ENCODE measurements around the gene CST3.
"Not testable (repeated sequence)": the region's sequence is repeated elsewhere in the genome, so short reads cannot be mapped to it uniquely, and the experiment has no call there.

The CST3 gene

DNA sequence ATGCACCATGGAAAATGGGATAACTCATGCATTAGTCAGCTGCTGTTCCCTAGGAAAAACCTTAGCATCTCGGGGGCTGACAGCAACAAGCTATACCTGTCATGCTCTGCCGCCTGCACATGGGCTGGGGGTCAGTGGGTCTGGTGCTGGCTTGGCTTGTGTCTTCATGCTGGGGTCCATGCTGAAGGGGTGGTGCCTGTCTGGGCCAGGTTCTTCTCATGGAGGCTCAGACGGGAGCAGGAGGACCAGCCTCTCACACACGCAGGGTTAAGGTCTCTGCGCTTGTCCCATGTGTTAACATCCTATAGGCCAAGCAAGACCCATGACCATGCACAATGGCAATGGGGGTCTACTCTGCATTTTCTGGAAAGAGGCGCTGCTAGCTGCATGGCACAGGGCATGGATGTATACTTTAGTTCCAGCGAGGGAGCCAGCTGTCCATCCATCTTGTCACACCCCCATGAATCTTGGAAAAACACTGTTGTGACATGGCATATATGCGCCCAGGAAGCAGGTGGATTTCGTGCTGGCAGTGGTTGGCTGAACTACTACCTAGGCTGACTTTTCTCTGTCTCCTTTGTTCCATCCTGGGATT lies 24.6 kb upstream of the CST3 start:
- Histone ChIP-seq H3K27me3 (ENCODE audit: control insufficient read depth in 1 of 2, insufficient read depth in 2 of 2, low read length in 2 of 2) (no peaks in the 10 kb centered on the region), H3K27ac (ENCODE audit: low read length) (no peak overlapping the region), H3K9me3 (ENCODE audit: control insufficient read depth in 2 of 2, low read length in 2 of 2) (no peaks in the 10 kb centered on the region), H3K36me3 (ENCODE audit: control insufficient read depth in 2 of 2, insufficient read depth in 2 of 2, low read length in 2 of 2) (no peaks in the 10 kb centered on the region), H3K4me3 (ENCODE audit: low read length in 2 of 2) (no peak overlapping the region), H3K9ac (ENCODE audit: low read length in 2 of 2) (no peak overlapping the region), H3K4me1 (ENCODE audit: control insufficient read depth, insufficient read depth, low read length) (peaks cover 6% of the 10 kb centered on the region)

DNA sequence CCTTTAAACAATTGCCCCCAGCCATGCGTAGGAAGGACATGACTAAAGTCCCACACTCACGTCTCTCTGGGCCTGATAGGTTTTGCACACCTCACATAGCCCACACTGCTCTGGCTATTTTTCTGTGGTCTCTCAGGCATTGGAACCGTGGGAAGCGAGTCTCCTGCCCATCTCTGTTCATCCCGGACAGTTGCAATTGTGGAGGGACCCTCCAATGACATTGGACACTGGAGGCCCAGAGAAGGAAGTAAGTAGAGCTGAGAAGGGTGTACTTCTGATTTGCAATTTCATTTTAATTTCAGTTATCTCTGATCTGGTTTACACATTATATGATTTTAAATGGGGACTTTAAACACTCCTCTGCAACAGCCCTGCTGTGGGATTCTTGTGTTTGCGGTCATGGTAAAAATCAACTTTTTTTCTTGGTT lies 23.3 kb upstream of the CST3 start:
- H3K27me3 ChIP-seq (ENCODE audit: control insufficient read depth in 1 of 2, insufficient read depth in 2 of 2, low read length in 2 of 2) = no peaks in the 10 kb centered on the region
- no peak overlapping the region for H3K9ac ChIP-seq (ENCODE audit: low read length in 2 of 2)
- H3K27ac ChIP-seq (ENCODE audit: low read length) = no peak overlapping the region
- no peak overlapping the region for H3K4me3 ChIP-seq (ENCODE audit: low read length in 2 of 2)
- H3K4me1 ChIP-seq (ENCODE audit: control insufficient read depth, insufficient read depth, low read length) = peaks cover 8% of the 10 kb centered on the region
- H3K9me3 ChIP-seq (ENCODE audit: control insufficient read depth in 2 of 2, low read length in 2 of 2) = no peaks in the 10 kb centered on the region
- no peaks in the 10 kb centered on the region for H3K36me3 ChIP-seq (ENCODE audit: control insufficient read depth in 2 of 2, insufficient read depth in 2 of 2, low read length in 2 of 2)

DNA sequence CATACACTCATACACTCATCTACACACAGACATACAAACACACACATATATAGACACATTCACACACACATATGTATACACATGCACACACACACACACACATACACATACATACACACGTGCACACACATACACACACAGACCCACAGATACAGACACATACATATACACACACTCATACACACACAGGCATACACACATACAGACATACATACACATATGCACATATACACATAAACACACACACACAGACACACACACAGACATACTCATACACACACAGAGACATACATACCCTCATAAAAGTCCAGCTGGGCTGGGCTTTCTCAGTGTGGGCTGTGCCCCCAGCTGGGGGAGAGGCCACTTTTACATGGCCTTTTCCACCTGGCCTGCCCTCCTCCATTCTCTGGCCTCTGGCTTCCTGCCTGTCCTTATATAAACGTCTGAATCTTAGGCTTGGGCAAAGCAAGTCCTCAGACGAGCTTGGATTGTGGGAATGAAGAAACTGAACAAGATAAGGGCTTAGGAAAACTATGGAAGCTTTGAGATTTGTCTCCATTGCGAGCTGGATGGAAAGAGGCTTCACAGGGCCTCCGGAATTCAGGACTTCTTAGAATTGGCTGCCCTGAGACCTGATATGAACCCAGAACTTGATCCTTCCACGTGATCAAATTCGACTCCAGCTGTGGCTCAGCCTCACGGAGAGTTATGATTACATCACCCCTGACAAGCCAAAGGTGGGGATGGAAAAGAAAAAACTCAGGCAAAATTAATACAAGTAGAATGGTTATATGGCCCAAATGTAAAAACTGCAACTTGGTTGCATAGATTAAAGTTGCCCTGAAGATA lies 22.5 kb upstream of the CST3 start:
- Histone ChIP-seq H3K9ac (ENCODE audit: low read length in 2 of 2) (peak overlapping the region in 1 of 2 donors; percentile 0), H3K36me3 (ENCODE audit: control insufficient read depth in 2 of 2, insufficient read depth in 2 of 2, low read length in 2 of 2) (no peaks in the 10 kb centered on the region), H3K4me1 (ENCODE audit: control insufficient read depth, insufficient read depth, low read length) (peaks cover 16% of the 10 kb centered on the region), H3K27ac (ENCODE audit: low read length) (peak overlapping the region; percentile 56), H3K9me3 (ENCODE audit: control insufficient read depth in 2 of 2, low read length in 2 of 2) (no peaks in the 10 kb centered on the region), H3K27me3 (ENCODE audit: control insufficient read depth in 1 of 2, insufficient read depth in 2 of 2, low read length in 2 of 2) (no peaks in the 10 kb centered on the region), H3K4me3 (ENCODE audit: low read length in 2 of 2) (peak overlapping the region in 1 of 2 donors; percentile 4)

DNA sequence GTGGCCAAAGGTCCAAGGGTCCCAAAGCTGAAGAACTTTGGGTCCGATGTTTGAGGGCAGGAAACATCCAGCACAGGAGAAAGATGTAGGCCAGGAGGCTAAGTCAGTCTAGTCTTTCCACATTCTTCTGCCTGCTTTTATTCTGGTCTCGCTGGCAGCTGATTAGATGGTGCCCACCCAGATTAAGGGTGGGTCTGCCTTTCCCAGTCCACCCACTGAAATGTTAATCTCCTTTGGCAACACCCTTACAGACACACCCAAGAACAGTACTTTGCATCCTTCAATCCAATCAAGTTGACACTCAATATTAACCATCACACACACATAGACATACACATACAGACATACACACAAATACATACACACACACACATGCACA lies 21.8 kb upstream of the CST3 start:
- peaks cover 20% of the 10 kb centered on the region for H3K4me1 ChIP-seq (ENCODE audit: control insufficient read depth, insufficient read depth, low read length)
- H3K27ac ChIP-seq (ENCODE audit: low read length); H3K4me3 ChIP-seq (ENCODE audit: low read length in 2 of 2); H3K27me3 ChIP-seq (ENCODE audit: control insufficient read depth in 1 of 2, insufficient read depth in 2 of 2, low read length in 2 of 2); H3K36me3 ChIP-seq (ENCODE audit: control insufficient read depth in 2 of 2, insufficient read depth in 2 of 2, low read length in 2 of 2); H3K9me3 ChIP-seq (ENCODE audit: control insufficient read depth in 2 of 2, low read length in 2 of 2); H3K9ac ChIP-seq (ENCODE audit: low read length in 2 of 2): not testable (repeated sequence)

DNA sequence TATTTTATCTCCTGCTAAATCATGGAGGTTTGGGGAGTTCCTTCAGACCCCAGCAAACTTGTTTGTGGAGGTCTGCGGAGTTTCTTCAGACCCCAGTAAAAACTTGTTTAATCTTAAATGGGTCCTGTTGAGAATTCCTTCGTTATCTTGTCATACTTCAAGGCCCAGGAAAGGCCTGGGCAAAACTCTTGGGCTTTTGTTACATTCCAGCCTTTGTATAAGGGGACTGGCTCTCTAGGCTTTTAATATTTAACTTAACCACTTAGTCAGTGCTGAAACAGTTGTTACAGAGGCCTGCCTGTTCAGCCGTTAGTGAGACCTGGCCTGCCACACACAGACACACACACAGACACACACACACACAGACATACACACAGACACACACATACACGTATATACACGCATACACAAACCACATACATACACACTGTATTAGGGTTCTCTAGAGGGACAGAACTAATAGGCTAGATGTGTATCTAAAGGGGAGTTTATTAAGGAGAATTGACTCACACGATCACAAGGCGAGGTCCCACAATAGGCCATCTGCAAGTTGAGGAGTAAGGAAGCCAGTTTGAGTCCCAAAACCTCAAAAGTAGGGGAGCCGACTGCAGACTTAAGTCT lies 21.3 kb upstream of the CST3 start:
- Histone ChIP-seq H3K9ac (ENCODE audit: low read length in 2 of 2) (no peak overlapping the region), H3K9me3 (ENCODE audit: control insufficient read depth in 2 of 2, low read length in 2 of 2) (no peaks in the 10 kb centered on the region), H3K4me1 (ENCODE audit: control insufficient read depth, insufficient read depth, low read length) (peaks cover 25% of the 10 kb centered on the region), H3K4me3 (ENCODE audit: low read length in 2 of 2) (no peak overlapping the region), H3K27ac (ENCODE audit: low read length) (no peak overlapping the region), H3K27me3 (ENCODE audit: control insufficient read depth in 1 of 2, insufficient read depth in 2 of 2, low read length in 2 of 2) (no peaks in the 10 kb centered on the region), H3K36me3 (ENCODE audit: control insufficient read depth in 2 of 2, insufficient read depth in 2 of 2, low read length in 2 of 2) (no peaks in the 10 kb centered on the region)

DNA sequence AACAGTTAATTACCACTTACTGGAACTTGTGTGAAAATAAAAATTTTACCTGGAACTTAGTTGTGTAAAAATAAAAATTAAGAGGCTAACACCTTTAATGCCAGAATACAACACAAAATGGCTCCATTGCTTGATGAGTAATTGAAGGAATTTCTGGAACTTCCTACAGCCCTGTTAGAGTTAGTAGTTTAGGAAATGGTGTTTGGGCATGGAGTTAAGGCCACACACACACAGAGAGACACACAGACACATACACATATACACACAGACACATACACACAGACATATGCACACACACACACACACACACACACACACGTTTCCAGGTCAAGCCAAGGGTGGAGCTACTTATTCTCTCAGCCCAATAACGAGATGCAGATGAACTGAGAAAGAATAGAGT lies 20.6 kb upstream of the CST3 start:
- Histone ChIP-seq H3K9ac (ENCODE audit: low read length in 2 of 2) (no peak overlapping the region), H3K4me1 (ENCODE audit: control insufficient read depth, insufficient read depth, low read length) (peaks cover 32% of the 10 kb centered on the region)

DNA sequence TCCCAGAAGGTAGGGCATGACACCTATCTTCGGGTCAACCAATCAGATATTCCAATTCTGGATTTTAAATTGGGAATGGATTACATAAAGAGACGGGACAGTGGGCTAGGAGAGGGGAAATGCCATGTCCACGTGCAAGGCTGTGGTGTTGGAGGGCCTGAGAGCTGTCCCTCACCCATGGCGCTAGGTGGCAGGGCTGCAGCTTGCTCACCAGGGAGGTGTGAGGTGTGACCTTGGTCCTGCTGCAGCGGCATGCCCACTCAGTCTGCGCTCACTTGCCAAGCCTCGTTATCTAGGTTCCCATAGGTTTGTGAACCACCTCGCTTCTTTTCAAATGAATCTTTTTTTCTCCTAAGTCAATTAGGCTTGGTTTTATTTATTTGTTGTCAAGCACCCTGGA lies 19.4 kb upstream of the CST3 start:
- Histone ChIP-seq H3K4me1 (ENCODE audit: control insufficient read depth, insufficient read depth, low read length) (peaks cover 33% of the 10 kb centered on the region), H3K4me3 (ENCODE audit: low read length in 2 of 2) (no peak overlapping the region), H3K36me3 (ENCODE audit: control insufficient read depth in 2 of 2, insufficient read depth in 2 of 2, low read length in 2 of 2) (no peaks in the 10 kb centered on the region), H3K9ac (ENCODE audit: low read length in 2 of 2) (no peak overlapping the region), H3K27ac (ENCODE audit: low read length) (no peak overlapping the region), H3K27me3 (ENCODE audit: control insufficient read depth in 1 of 2, insufficient read depth in 2 of 2, low read length in 2 of 2) (no peaks in the 10 kb centered on the region), H3K9me3 (ENCODE audit: control insufficient read depth in 2 of 2, low read length in 2 of 2) (no peaks in the 10 kb centered on the region)

More for the DNA sequence above, 20.6 kb upstream of the CST3 start:
- no peak overlapping the region for H3K4me3 ChIP-seq (ENCODE audit: low read length in 2 of 2)
- H3K36me3 ChIP-seq (ENCODE audit: control insufficient read depth in 2 of 2, insufficient read depth in 2 of 2, low read length in 2 of 2) = no peaks in the 10 kb centered on the region
- H3K27me3 ChIP-seq (ENCODE audit: control insufficient read depth in 1 of 2, insufficient read depth in 2 of 2, low read length in 2 of 2) = no peaks in the 10 kb centered on the region
- no peaks in the 10 kb centered on the region for H3K9me3 ChIP-seq (ENCODE audit: control insufficient read depth in 2 of 2, low read length in 2 of 2)
- H3K27ac ChIP-seq (ENCODE audit: low read length) = no peak overlapping the region

DNA sequence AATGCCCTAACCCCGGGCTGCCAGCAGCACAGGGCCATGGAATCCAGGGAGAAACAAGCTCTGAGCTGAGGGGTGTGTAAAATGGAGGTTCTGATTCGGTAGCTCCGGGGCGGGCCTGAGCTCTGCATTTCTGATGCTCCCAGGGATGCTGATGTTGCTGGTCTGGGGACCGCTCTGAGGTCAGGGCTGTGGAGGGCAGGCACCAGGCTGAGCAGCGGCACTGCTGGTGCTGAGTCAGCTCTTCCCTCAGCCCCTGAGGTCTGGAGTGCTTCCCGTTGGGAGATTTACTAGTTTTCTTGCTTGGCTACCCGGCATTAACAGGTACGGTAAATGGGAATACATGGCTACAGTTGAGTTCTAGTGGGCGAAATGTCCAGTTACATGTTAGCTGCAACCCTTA lies 18.6 kb upstream of the CST3 start:
- H3K4me3 ChIP-seq (ENCODE audit: low read length in 2 of 2) = peak overlapping the region; percentile 10 to 47
- no peak overlapping the region for H3K9ac ChIP-seq (ENCODE audit: low read length in 2 of 2)
- no peaks in the 10 kb centered on the region for H3K27me3 ChIP-seq (ENCODE audit: control insufficient read depth in 1 of 2, insufficient read depth in 2 of 2, low read length in 2 of 2)
- H3K4me1 ChIP-seq (ENCODE audit: control insufficient read depth, insufficient read depth, low read length) = peaks cover 33% of the 10 kb centered on the region
- H3K36me3 ChIP-seq (ENCODE audit: control insufficient read depth in 2 of 2, insufficient read depth in 2 of 2, low read length in 2 of 2) = no peaks in the 10 kb centered on the region
- H3K9me3 ChIP-seq (ENCODE audit: control insufficient read depth in 2 of 2, low read length in 2 of 2) = no peaks in the 10 kb centered on the region
- peak overlapping the region; percentile 46 for H3K27ac ChIP-seq (ENCODE audit: low read length)

DNA sequence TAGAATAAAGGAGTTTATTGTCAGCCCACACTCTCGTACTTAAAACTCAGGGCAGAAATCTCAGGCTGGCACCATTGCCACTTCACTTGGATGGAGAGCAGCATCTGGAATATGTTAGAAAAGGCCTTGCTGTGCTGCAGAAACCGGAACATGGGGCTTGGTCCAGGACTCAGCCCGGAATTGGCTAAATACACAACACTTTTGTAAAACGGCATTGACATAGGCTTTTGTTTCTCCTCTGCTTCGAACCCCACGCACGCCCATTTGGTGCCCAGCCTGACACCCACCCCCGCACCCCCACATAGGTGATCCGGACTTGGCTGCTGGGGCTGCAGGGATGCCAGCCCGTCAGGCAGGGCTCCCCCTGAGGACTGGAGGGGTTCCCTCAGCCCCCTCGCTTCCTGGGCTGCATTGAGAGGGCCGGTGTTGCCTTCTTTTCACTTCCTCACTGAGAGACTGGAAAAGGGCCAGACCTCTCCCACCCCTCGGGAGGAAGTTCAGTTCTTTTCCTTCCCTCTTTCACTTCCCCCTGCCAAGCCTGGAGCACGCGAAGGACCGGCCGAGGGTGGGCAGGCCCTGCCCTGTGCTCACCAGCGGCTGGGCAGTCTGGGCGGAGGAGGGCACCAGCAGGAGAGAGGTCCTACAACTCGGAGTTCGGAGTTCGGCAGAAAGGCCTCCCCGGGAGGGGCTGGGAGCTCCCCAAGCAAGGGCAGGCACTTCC lies 17.9 kb upstream of the CST3 start:
- no peaks in the 10 kb centered on the region for H3K27me3 ChIP-seq (ENCODE audit: control insufficient read depth in 1 of 2, insufficient read depth in 2 of 2, low read length in 2 of 2)
- peaks cover 33% of the 10 kb centered on the region for H3K4me1 ChIP-seq (ENCODE audit: control insufficient read depth, insufficient read depth, low read length)
- H3K36me3 ChIP-seq (ENCODE audit: control insufficient read depth in 2 of 2, insufficient read depth in 2 of 2, low read length in 2 of 2) = no peaks in the 10 kb centered on the region
- no peaks in the 10 kb centered on the region for H3K9me3 ChIP-seq (ENCODE audit: control insufficient read depth in 2 of 2, low read length in 2 of 2)
- peak overlapping the region in 1 of 2 donors; percentile 40 for H3K9ac ChIP-seq (ENCODE audit: low read length in 2 of 2)
- peak overlapping the region; percentile 10 to 47 for H3K4me3 ChIP-seq (ENCODE audit: low read length in 2 of 2)
- peak overlapping the region; percentile 46 for H3K27ac ChIP-seq (ENCODE audit: low read length)

DNA sequence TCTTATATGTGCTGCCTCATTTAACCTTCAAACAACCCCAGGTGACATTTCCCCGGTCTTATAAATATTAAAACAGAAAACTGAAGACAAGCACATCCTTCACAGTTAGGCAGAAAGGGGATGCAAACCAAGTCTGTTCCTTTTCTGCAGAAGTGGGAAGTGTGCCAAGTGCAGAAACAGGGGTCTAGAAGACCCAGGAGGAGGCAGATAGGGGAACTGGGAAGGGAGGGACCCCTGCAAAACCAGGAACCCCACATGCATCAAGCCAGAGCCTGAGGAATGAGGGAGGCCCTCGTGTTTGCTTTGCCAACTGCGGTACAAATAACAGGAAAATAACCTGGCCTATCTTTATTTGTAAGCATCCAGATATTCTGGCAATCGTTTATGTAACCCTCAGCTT lies 17.0 kb upstream of the CST3 start:
- no peak overlapping the region for H3K4me3 ChIP-seq (ENCODE audit: low read length in 2 of 2)
- no peaks in the 10 kb centered on the region for H3K36me3 ChIP-seq (ENCODE audit: control insufficient read depth in 2 of 2, insufficient read depth in 2 of 2, low read length in 2 of 2)
- no peaks in the 10 kb centered on the region for H3K9me3 ChIP-seq (ENCODE audit: control insufficient read depth in 2 of 2, low read length in 2 of 2)
- peaks cover 27% of the 10 kb centered on the region for H3K4me1 ChIP-seq (ENCODE audit: control insufficient read depth, insufficient read depth, low read length)
- H3K27me3 ChIP-seq (ENCODE audit: control insufficient read depth in 1 of 2, insufficient read depth in 2 of 2, low read length in 2 of 2) = no peaks in the 10 kb centered on the region
- peak overlapping the region in 1 of 2 donors; percentile 40 for H3K9ac ChIP-seq (ENCODE audit: low read length in 2 of 2)
- H3K27ac ChIP-seq (ENCODE audit: low read length) = peak overlapping the region; percentile 41
